Lower leg skin (tissue), 4 donors: ENCODE data around the gene ARHGEF26. TPM values are rescaled to one million over a fixed set of nuclear protein-coding genes. Genes with fewer than 3 reads are reported as not detected.

ENCODE experiments used
- DNase-seq, 2 donors: peaks; one replicate each; pipeline ENCODE4 v3.0.0-alpha.2; 2019; ENCODE audit warnings: low spot score in 2 of 2
- H3K4me3 ChIP-seq: fragments of 200-600 bp; sonication (generic); 2 replicates; pipeline ENCODE4 v1.5.1; 2017; ENCODE audit warnings: mild to moderate bottlenecking, low read depth; ENCODE audit not compliant: poor library complexity, severe bottlenecking
- CTCF ChIP-seq, 3 donors: fragments of 450-650 bp; IDR thresholded peaks; one replicate each; pipeline ENCODE4 v1.5.1; 2016; ENCODE audit warnings: antibody characterized with exemption in 3 of 3, mild to moderate bottlenecking in 3 of 3, moderate library complexity in 2 of 3
- POLR2A ChIP-seq, 2 donors: fragments of 450-650 bp; IDR thresholded peaks; one replicate each; pipeline ENCODE4 v1.6.1; 2016 to 2017; ENCODE audit warnings: antibody characterized with exemption in 2 of 2, mild to moderate bottlenecking in 1 of 2, moderate library complexity in 1 of 2
- WGBS, 2 donors: methylation state at CpG; one replicate each; pipeline ENCODE4 v1.1.5; 2018; 5-methylcytosine and 5-hydroxymethylcytosine counted together
- intact Hi-C: fragments of 100-400 bp; cut with DNase I; formaldehyde crosslinking; loops from one replicate; pipeline ENCODE4 v1.15.0; 2023; ENCODE audit warnings: low total_unique reads
- total RNA-seq, 4 donors: library from RNA; depleted of rRNA; stranded (reverse); fragments of >200 nt; gene quantifications; one replicate each; pipeline ENCODE4 v1.1.0, GENCODE V29; 2016

Gene ARHGEF26
- total RNA-seq: 10 to 100 TPM; 29.6 to 36.8 (median 33.1) TPM

DNA sequence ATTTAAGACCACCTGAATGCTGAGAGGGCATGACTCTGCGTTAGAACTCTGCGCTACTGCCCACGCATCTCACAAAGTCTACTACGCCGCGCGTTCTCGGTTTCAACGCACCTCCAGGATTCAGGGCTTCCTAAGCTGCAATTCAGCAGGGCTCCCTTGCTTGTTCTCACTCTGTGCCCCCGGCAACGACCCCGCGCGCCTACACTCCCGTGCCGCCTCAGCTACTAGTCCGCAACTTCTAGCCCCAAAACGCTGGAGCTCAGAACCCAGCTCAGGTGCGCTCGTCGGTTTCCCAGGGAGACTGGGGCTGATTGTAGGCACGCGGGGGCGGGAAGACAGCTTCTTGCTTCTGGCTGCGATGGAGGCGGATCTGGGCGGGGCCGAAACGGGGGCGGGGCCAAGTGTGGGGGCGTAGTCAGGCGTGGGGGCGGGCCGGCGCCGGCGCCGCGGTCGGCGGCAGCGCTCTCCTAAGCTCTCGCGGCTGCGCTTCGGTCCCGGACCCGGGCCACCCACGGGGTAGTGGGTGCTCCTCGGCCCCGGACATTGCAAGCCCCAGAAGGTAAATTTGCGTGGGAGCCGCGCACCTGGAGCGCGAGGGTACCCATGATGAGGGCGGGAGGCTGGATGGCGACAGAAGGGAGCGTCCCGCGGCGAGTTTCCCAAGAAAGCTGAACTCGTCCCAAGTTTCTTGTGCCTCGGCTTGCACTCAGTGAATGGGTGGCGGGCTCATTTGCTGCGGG is at the start of gene ARHGEF26:
Gene ARHGEF26, plus strand, starts transcription at position 430 of the 740 bp plus-strand sequence. CDS start 603 bp downstream, outside the sequence.
- TF ChIP-seq CTCF (IDR thresholded peaks at IDR 0.05): no peak
- intact Hi-C loops: loop anchor here (10.0 kb wide), 1 partner anchor 94 kb away; no protein-coding TSS in a partner anchor
- WGBS, 2 donors: 0 to 1% methylated on average over 42 to 43 of the region's 66 CpGs
- H3K4me3 ChIP-seq: peak within 1 kb of the TSS; percentile 88
- peak; percentile 88 to 97 for DNase-seq

GRCh38 chr3:154074966-154075365 is 46.2 kb upstream of the ARHGEF26 start:
- WGBS, 2 donors: 90 to 93% methylated on average over 2 of the region's 2 CpGs
- TF ChIP-seq POLR2A (IDR thresholded peaks at IDR 0.05) (no peak), CTCF (IDR thresholded peaks at IDR 0.05) (no peak)
- H3K4me3 ChIP-seq: no peak overlapping the region
- intact Hi-C loops: no loop called here
- no peak for DNase-seq

DNA sequence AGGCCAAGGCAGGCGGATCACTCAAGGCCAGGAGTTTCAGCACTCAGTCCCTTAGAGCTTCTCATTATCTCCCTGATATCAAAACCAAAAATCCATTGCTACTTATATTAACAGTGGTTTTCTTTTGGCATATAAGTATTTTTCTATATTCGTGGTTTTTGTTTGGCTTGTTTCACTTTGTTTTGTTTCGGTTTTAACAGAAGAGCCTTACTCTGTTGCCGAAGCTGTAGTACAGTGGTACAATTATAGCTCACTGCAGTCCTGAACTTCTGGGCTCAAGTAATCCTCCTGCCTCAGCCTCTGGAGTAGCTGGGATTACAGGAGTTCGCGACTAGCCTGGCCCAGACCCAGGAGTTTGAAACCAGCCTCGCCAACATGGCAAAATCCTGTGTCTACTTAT is 42.5 kb upstream of the ARHGEF26 start:
- no peak for DNase-seq
- WGBS, 2 donors: 65 to 72% methylated on average over 7 of the region's 7 CpGs

DNA sequence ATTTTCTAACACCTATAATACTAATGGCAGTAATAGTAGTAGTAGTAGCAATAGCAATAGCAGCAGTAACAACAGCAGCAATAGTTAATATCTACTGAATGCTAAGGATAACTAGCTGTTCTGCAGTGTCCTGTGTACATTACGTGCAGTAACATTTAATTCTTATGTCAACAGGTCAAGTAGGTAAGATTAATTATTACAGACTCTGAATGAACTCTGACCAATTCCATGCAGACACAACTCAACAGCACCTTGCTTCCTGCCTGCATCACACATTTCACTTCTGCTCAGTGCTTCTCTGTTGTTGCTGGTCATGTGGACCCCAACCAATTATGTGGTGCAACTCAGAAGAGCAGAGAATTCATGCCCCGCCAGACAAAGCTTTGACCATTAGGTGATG is 39.9 kb upstream of the ARHGEF26 start:
- DNase-seq: no peak
- no peak overlapping the region for H3K4me3 ChIP-seq
- intact Hi-C loops: no loop called here
- 90% methylated on average over 2 of the region's 2 CpGs for WGBS, 2 donors
- TF ChIP-seq CTCF (IDR thresholded peaks at IDR 0.05) (no peak), POLR2A (IDR thresholded peaks at IDR 0.05) (no peak)

More for the DNA sequence above, 42.5 kb upstream of the ARHGEF26 start:
- TF ChIP-seq POLR2A (IDR thresholded peaks at IDR 0.05) (no peak), CTCF (IDR thresholded peaks at IDR 0.05) (no peak)
- no peak overlapping the region for H3K4me3 ChIP-seq
- intact Hi-C loops: no loop called here

- intact Hi-C loops: no loop called here
- TF ChIP-seq CTCF (IDR thresholded peaks at IDR 0.05) (no peak), POLR2A (IDR thresholded peaks at IDR 0.05) (no peak)
- no peak for DNase-seq
- H3K4me3 ChIP-seq: no peak overlapping the region
- 64 to 67% methylated on average over 1 of the region's 1 CpG for WGBS, 2 donors
Measured at GRCh38 chr3:154085071-154085470, 36.1 kb upstream of the ARHGEF26 start.

GRCh38 chr3:154085799-154086198 is 35.4 kb upstream of the ARHGEF26 start:
- no peak for TF ChIP-seq POLR2A (IDR thresholded peaks at IDR 0.05)
- DNase-seq: no peak
- 78 to 84% methylated on average over 4 of the region's 4 CpGs for WGBS, 2 donors
- no peak overlapping the region for H3K4me3 ChIP-seq
- intact Hi-C loops: no loop called here
